Calu3 (cell line): Measurements from ENCODE around the gene CCDC180. TPM values are rescaled to one million over a fixed set of nuclear protein-coding genes. Genes with fewer than 3 reads are reported as not detected.

ENCODE experiments used
- BruUV-seq: library from RNA; stranded (reverse); fragments of 400-500 nt; replicated peaks from 2 replicates; lab custom pipeline; 2021; lab: Mats Ljungman, UMichigan
- CTCF ChIA-PET: fragments of 300-600 bp; sonication (Branson Sonifier 250); formaldehyde crosslinking; loops from one replicate; lab custom pipeline; 2022; ENCODE audit warnings: antibody characterized with exemption; lab: Charles Lee
- DNase-seq: peaks from one replicate; pipeline ENCODE4 v3.0.0; 2022
- H3K27ac Mint-ChIP-seq: one replicate; pipeline ENCODE4 v1.8.0; 2022; ENCODE audit warnings: mixed read lengths; ENCODE audit not compliant: unreplicated experiment
- H3K27me3 Mint-ChIP-seq: one replicate; pipeline ENCODE4 v1.8.0; 2022; ENCODE audit warnings: mixed read lengths; ENCODE audit not compliant: unreplicated experiment
- H3K36me3 Mint-ChIP-seq: one replicate; pipeline ENCODE4 v1.8.0; 2022; ENCODE audit warnings: mild to moderate bottlenecking, moderate library complexity, mixed read lengths; ENCODE audit not compliant: insufficient read depth, unreplicated experiment
- H3K4me1 Mint-ChIP-seq: one replicate; pipeline ENCODE4 v1.8.0; 2022; ENCODE audit warnings: mild to moderate bottlenecking, low read depth, mixed read lengths; ENCODE audit not compliant: unreplicated experiment
- H3K4me3 Mint-ChIP-seq: one replicate; pipeline ENCODE4 v1.8.0; 2022; ENCODE audit warnings: mild to moderate bottlenecking, low read depth, moderate library complexity, mixed read lengths; ENCODE audit not compliant: unreplicated experiment
- H3K9me3 Mint-ChIP-seq: one replicate; pipeline ENCODE4 v1.8.0; 2022; ENCODE audit warnings: low read depth, mixed read lengths; ENCODE audit not compliant: unreplicated experiment
- intact Hi-C: fragments of 100-400 bp; cut with micrococcal nuclease; formaldehyde crosslinking; loops from one replicate; pipeline ENCODE4 v1.10.0; 2022; ENCODE audit not compliant: unreplicated experiment
- total RNA-seq: library from RNA; stranded (reverse); gene quantifications from 2 replicates; pipeline ENCODE4 v1.2.3, GENCODE V29; 2022
- TF ChIP-seq, protein P1 (sequence below): fragments of 200-600 bp; IDR thresholded peaks from one replicate; pipeline ENCODE4 v1.8.0; 2022; ENCODE audit warnings: antibody characterized with exemption; ENCODE audit not compliant: unreplicated experiment

The CCDC180 gene
- total RNA-seq, 1 experiment from 2014 or later = 3.0 TPM

DNA sequence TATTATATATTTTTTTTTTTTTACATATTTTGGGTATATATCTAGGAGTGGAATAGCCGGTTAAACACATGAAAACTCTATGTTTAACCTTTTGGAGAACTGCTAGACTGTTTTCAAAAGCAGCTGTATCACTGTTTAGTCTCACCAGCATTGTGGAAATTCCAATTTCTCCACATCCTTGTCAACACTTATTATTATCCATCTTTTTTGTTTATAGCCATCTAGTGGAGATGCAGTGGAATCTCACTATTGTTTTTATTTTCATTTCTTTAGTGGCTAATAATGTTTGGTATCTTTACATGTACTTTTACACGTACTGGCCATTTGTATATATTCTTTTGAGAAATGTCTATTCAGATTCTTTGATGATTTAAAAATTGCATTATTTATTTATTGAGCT lies 22.7 kb upstream of the CCDC180 start:
- intact Hi-C loops = no loop called here
- Mint-ChIP-seq H3K4me1 (no peaks in the 10 kb centered on the region), H3K27ac (no peak overlapping the region), H3K36me3 (no peaks in the 10 kb centered on the region), H3K27me3 (no peaks in the 10 kb centered on the region), H3K9me3 (no peaks in the 10 kb centered on the region), H3K4me3 (no peak overlapping the region)
- no peak for DNase-seq
- TF ChIP-seq, protein P1, sequence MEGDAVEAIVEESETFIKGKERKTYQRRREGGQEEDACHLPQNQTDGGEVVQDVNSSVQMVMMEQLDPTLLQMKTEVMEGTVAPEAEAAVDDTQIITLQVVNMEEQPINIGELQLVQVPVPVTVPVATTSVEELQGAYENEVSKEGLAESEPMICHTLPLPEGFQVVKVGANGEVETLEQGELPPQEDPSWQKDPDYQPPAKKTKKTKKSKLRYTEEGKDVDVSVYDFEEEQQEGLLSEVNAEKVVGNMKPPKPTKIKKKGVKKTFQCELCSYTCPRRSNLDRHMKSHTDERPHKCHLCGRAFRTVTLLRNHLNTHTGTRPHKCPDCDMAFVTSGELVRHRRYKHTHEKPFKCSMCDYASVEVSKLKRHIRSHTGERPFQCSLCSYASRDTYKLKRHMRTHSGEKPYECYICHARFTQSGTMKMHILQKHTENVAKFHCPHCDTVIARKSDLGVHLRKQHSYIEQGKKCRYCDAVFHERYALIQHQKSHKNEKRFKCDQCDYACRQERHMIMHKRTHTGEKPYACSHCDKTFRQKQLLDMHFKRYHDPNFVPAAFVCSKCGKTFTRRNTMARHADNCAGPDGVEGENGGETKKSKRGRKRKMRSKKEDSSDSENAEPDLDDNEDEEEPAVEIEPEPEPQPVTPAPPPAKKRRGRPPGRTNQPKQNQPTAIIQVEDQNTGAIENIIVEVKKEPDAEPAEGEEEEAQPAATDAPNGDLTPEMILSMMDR = no peak
- CTCF ChIA-PET = no interaction called here
- BruUV-seq = no TSS peak

DNA sequence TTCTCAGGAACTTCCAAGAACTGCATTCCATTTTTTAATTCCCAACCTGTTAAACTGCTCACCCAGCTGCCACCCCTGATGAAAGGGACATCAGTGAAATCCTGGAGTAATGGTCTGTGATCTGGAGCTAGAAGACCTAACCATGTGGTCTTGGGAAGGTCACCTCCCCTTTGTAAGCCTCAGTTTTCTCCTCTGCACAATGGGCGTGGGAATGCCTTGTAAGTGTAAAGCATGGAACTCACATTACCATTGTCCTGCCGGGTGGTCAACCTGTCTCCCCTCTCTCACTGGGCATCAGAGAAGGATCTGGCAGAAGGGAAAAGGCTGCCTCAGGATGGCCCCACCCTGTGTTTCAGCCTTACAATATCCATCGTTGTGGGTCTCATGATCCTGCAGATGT lies 15.3 kb upstream of the CCDC180 start:
- intact Hi-C loops = no loop called here
- Mint-ChIP-seq H3K36me3 (no peaks in the 10 kb centered on the region), H3K27ac (no peak overlapping the region), H3K27me3 (no peaks in the 10 kb centered on the region), H3K4me3 (no peak overlapping the region), H3K9me3 (no peaks in the 10 kb centered on the region), H3K4me1 (no peaks in the 10 kb centered on the region)
- DNase-seq = no peak
- CTCF ChIA-PET = no interaction called here
- TF ChIP-seq, protein P1 = no peak
- BruUV-seq = no TSS peak

DNA sequence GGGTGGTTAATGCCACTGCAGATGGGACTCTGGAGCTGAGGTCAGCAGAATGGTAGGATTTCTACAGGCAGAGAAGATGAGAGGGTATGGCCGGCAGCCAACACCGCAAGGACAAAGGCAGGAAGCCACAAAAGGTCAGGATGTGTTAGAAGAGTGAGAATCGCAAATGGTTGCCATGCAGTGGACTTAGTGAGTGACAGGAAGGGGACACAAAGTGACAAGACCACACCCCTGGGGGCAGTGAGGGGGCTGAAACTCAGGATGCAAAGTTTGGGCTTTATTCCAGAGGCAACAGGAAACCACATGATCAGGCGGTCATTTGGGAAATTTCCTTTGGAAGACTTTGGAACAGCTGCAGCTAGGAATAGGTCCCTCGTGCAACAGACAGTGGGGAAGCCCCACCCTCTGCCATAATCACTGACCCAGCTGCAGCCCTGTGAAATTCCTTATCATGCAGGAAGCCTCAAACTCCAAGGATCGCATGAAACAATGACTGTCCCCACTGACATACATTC lies 14.2 kb upstream of the CCDC180 start:
- CTCF ChIA-PET = no interaction called here
- intact Hi-C loops = no loop called here
- BruUV-seq = no TSS peak
- Mint-ChIP-seq H3K27ac (no peak overlapping the region), H3K36me3 (no peaks in the 10 kb centered on the region), H3K27me3 (no peaks in the 10 kb centered on the region), H3K4me3 (no peak overlapping the region), H3K9me3 (no peaks in the 10 kb centered on the region), H3K4me1 (no peaks in the 10 kb centered on the region)
- TF ChIP-seq, protein P1 = no peak
- no peak for DNase-seq

DNA sequence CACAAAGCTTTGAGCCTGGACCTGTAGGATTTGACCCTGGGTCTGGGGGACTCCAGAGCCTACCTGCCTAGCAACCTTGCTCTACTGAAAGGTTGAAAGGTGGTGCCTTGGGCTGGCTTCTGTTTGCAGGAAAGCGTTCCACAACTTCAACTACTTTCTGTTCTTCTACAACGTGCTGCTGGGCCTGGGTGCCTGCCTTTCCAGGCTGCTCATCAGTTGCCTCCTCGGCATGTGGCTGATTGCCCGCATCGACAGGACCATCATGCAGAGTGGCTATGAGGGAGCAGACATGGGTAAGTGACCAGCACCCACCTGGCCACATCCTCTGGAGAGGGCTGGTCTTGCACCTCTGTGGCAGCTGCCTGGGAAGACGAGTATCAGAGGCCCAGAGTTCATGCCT lies 13.6 kb upstream of the CCDC180 start:
- H3K27me3 Mint-ChIP-seq = no peaks in the 10 kb centered on the region
- H3K27ac Mint-ChIP-seq = no peak overlapping the region
- H3K9me3 Mint-ChIP-seq = peaks cover 3% of the 10 kb centered on the region
- H3K36me3 Mint-ChIP-seq = no peaks in the 10 kb centered on the region
- CTCF ChIA-PET = no interaction called here
- no peak overlapping the region for H3K4me3 Mint-ChIP-seq
- DNase-seq = no peak
- no peaks in the 10 kb centered on the region for H3K4me1 Mint-ChIP-seq
- no TSS peak for BruUV-seq
- TF ChIP-seq, protein P1 = no peak
- intact Hi-C loops = no loop called here
